ENCODE measurements around the gene ACP1. TPM values are rescaled to one million over a fixed set of nuclear protein-coding genes. Genes with fewer than 3 reads are reported as not detected.

Gene ACP1
- total RNA-seq, 1 donor from 2014 or later: 86.1 TPM

DNA sequence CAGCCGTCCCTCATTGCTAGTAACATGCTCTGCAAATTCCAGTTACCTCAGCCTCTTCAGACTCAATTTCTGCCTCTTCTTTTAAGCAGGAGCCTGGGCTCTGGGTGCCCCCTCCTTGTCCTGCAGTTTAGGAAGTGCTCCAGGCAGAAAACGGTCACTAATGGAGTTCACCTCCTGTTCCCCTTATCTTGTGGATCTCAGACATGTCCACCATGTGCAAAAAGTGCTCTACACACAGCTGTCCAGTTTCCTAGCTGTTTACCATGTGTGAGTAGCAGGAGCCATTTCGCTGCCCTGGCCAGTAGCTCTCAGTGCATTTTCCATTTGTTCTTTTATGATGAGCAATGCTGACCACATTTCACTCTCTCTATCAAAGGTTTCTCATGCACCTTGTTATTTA is 5.8 kb upstream of the ACP1 start:
- Mint-ChIP-seq H3K4me3 (ENCODE audit: unreplicated experiment) (peak overlapping the region; percentile 35), H3K9me3 (ENCODE audit: unreplicated experiment) (peaks cover 16% of the 10 kb centered on the region), H3K36me3 (ENCODE audit: unreplicated experiment) (peaks cover 9% of the 10 kb centered on the region), H3K4me1 (ENCODE audit: low read depth, unreplicated experiment) (peaks cover 32% of the 10 kb centered on the region), H3K27me3 (ENCODE audit: unreplicated experiment) (peaks cover 8% of the 10 kb centered on the region), H3K27ac (ENCODE audit: unreplicated experiment) (peak overlapping the region; percentile 95)
- TF ChIP-seq, protein P1, sequence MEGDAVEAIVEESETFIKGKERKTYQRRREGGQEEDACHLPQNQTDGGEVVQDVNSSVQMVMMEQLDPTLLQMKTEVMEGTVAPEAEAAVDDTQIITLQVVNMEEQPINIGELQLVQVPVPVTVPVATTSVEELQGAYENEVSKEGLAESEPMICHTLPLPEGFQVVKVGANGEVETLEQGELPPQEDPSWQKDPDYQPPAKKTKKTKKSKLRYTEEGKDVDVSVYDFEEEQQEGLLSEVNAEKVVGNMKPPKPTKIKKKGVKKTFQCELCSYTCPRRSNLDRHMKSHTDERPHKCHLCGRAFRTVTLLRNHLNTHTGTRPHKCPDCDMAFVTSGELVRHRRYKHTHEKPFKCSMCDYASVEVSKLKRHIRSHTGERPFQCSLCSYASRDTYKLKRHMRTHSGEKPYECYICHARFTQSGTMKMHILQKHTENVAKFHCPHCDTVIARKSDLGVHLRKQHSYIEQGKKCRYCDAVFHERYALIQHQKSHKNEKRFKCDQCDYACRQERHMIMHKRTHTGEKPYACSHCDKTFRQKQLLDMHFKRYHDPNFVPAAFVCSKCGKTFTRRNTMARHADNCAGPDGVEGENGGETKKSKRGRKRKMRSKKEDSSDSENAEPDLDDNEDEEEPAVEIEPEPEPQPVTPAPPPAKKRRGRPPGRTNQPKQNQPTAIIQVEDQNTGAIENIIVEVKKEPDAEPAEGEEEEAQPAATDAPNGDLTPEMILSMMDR (IDR thresholded peaks at IDR 0.05; ENCODE audit: partially characterized antibody, unreplicated experiment): no peak
- DNase-seq: peak; percentile 36

DNA sequence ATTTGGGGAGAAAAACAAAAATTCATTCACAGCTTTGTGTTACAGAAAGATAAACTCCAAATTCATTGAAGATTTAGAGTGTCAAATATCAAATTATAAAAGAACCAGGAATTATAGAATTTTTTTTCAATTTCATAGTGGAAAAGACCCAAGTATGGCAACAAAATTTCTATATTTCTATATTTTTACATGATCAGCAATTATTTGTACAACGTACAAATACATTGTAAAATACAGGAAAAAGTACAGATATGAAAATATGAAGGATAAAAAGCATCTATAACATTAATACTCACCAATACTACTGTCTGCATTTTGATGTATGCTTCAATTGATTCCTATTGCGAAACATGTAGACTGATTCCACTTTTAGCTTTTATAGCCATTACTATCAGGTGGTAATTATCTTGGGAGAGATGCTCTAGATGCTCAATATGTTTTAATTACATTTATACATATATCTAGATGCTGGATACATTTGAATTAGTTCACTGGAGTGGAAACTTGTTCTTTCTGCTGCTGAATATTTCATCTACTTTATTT is 4.9 kb upstream of the ACP1 start:
- H3K27ac Mint-ChIP-seq (ENCODE audit: unreplicated experiment): peak overlapping the region; percentile 66
- peaks cover 8% of the 10 kb centered on the region for H3K27me3 Mint-ChIP-seq (ENCODE audit: unreplicated experiment)
- no peak for DNase-seq
- H3K36me3 Mint-ChIP-seq (ENCODE audit: unreplicated experiment): peaks cover 9% of the 10 kb centered on the region
- no peak overlapping the region for H3K4me3 Mint-ChIP-seq (ENCODE audit: unreplicated experiment)
- TF ChIP-seq, protein P1 (IDR thresholded peaks at IDR 0.05; ENCODE audit: partially characterized antibody, unreplicated experiment): no peak
- peaks cover 23% of the 10 kb centered on the region for H3K4me1 Mint-ChIP-seq (ENCODE audit: low read depth, unreplicated experiment)
- H3K9me3 Mint-ChIP-seq (ENCODE audit: unreplicated experiment): peaks cover 13% of the 10 kb centered on the region

DNA sequence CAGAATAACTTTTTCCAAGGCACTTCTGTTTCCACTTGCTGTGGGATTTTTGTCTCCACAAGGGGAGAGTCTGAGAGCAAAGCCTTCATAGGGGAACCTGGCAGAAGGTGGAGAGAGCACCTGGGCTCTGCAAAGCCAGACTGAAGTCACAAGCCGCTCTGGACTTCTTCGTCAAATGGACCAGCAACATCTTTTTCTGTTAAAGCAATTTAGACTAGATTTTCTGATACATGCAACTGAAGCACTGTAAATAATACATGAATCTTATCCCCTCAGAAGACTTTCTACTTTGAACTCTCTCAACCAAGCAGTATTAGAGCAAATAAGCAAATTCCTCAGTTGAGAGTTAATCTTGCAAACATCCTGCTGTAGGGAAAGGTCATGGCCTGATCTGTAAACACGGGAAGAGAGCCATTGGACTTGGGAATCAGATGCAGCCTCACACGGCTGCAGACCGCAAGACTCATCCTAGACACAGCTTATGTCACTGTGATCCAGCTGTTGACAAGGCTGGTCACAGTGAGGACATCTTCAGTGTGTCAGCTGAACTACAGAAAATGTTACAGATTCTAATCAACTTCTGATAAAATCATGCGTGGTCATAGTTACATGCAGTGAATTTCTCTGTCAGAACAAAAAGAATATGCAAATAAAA is 4.1 kb upstream of the ACP1 start:
- TF ChIP-seq, protein P1 (IDR thresholded peaks at IDR 0.05; ENCODE audit: partially characterized antibody, unreplicated experiment): no peak
- Mint-ChIP-seq H3K36me3 (ENCODE audit: unreplicated experiment) (peaks cover 9% of the 10 kb centered on the region), H3K9me3 (ENCODE audit: unreplicated experiment) (peaks cover 13% of the 10 kb centered on the region), H3K27ac (ENCODE audit: unreplicated experiment) (peak overlapping the region; percentile 28), H3K4me3 (ENCODE audit: unreplicated experiment) (no peak overlapping the region), H3K27me3 (ENCODE audit: unreplicated experiment) (peaks cover 8% of the 10 kb centered on the region), H3K4me1 (ENCODE audit: low read depth, unreplicated experiment) (peaks cover 23% of the 10 kb centered on the region)
- DNase-seq: no peak

DNA sequence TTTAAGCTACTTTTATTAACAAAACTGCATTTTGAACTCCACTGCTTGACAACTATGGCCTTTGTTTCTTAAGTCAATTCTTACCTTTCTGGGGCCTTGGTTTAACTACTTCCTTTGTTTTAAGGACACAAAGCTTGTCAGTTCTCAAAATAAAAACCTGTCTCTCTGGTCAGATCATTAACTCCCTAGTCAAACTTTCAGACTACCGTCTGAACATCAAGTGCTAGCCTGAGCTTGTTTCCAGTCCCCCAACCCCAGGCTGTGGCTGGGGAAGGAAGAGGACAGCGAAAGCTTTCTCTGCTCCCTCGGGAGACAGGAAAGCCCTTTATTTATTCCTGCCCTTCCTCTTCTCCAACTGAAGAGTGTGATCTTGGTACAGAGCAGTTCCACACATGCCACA is 2.6 kb upstream of the ACP1 start:
- TF ChIP-seq, protein P1 (IDR thresholded peaks at IDR 0.05; ENCODE audit: partially characterized antibody, unreplicated experiment): no peak
- Mint-ChIP-seq H3K36me3 (ENCODE audit: unreplicated experiment) (peaks cover 9% of the 10 kb centered on the region), H3K4me3 (ENCODE audit: unreplicated experiment) (peak overlapping the region; percentile 61), H3K27ac (ENCODE audit: unreplicated experiment) (no peak overlapping the region), H3K27me3 (ENCODE audit: unreplicated experiment) (peaks cover 10% of the 10 kb centered on the region), H3K9me3 (ENCODE audit: unreplicated experiment) (peaks cover 13% of the 10 kb centered on the region), H3K4me1 (ENCODE audit: low read depth, unreplicated experiment) (peaks cover 25% of the 10 kb centered on the region)
- no peak for DNase-seq

DNA sequence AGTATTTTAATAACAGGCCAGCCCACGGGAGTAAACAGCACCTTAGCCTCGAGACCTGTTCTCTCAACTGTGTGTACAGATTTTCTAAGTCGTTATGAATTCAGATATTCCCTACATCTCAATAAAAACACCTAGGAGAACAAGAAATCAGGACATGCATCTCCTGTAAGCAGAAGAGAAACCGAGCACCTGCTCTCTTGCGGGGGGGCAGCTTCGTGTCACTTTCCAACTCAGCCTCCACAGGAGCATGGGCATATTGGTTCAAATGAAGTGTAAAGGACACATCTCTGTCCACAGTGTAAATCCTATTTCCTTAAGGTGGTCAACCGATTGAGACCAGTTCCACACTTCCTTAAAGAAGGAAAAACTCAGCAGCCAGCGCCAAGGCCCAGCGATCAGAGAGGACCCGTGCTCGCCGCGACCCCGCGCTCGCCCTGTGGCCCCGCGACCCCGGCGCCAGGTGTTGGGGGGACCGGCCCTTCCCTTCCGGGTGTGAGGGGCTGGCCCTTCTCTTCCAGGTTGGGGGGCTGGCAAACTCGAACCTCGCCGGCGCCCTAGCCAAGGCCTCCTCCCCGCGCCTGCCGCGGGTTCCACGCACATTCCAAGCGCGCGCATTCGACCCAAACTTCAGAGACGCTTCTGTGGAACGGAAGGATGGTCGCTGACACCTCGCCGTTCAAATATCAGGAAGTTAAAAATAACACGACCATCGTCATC is 1.6 kb upstream of the ACP1 start:
- Mint-ChIP-seq H3K9me3 (ENCODE audit: unreplicated experiment) (peaks cover 9% of the 10 kb centered on the region), H3K36me3 (ENCODE audit: unreplicated experiment) (peaks cover 4% of the 10 kb centered on the region), H3K27ac (ENCODE audit: unreplicated experiment) (no peak overlapping the region), H3K27me3 (ENCODE audit: unreplicated experiment) (peaks cover 10% of the 10 kb centered on the region), H3K4me1 (ENCODE audit: low read depth, unreplicated experiment) (peaks cover 25% of the 10 kb centered on the region), H3K4me3 (ENCODE audit: unreplicated experiment) (peak overlapping the region; percentile 78)
- no peak for DNase-seq
- TF ChIP-seq, protein P1 (IDR thresholded peaks at IDR 0.05; ENCODE audit: partially characterized antibody, unreplicated experiment): no peak

All from glutamatergic neuron (in vitro differentiated cells).